GM18520 (cell line): ENCODE measurements around the gene CLEC4M.

Experiments
- ATAC-seq: cut with Tn5 transposase; IDR thresholded peaks from one replicate; pipeline ENCODE4 v1.9.1; 2021; ENCODE audit not compliant: unreplicated experiment

CLEC4M gene

GRCh38 chr19:7762719-7763293 lies at the start of gene CLEC4M:
CLEC4M (plus strand) TSS chr19:7763243; CDS start chr19:7763267, 24 bp downstream.
- ATAC-seq: no peak

GRCh38 chr19:7715671-7716070 lies 47.4 kb upstream of the CLEC4M start:
- ATAC-seq: no peak

GRCh38 chr19:7716762-7717161 lies 46.3 kb upstream of the CLEC4M start:
- no peak for ATAC-seq

- ATAC-seq: no peak
These were observed 44.4 kb upstream of the CLEC4M start for GRCh38 chr19:7718668-7719067.

- no peak for ATAC-seq
These were observed 42.7 kb upstream of the CLEC4M start for GRCh38 chr19:7720351-7720750.

GRCh38 chr19:7722231-7722651 lies 40.8 kb upstream of the CLEC4M start:
- ATAC-seq: no peak

GRCh38 chr19:7725791-7726190 lies 37.3 kb upstream of the CLEC4M start:
- ATAC-seq: no peak

- no peak for ATAC-seq
These were observed 33.8 kb upstream of the CLEC4M start for GRCh38 chr19:7729211-7729610.

GRCh38 chr19:7729831-7730285 lies 33.2 kb upstream of the CLEC4M start:
- ATAC-seq: no peak

- no peak for ATAC-seq
These were observed 32.5 kb upstream of the CLEC4M start for GRCh38 chr19:7730286-7731217.

- ATAC-seq: no peak
These were observed 31.8 kb upstream of the CLEC4M start for GRCh38 chr19:7731218-7731595.

- ATAC-seq: no peak
These were observed 31.4 kb upstream of the CLEC4M start for GRCh38 chr19:7731615-7732014.

GRCh38 chr19:7732045-7732444 lies 31.0 kb upstream of the CLEC4M start, which contains the start of gene CLEC4G:
CLEC4G (minus strand) TSS chr19:7732110; CDS start chr19:7732102, 8 bp downstream.
- ATAC-seq: no peak

- ATAC-seq: no peak
These were observed 29.7 kb upstream of the CLEC4M start for GRCh38 chr19:7733376-7733775.

- ATAC-seq: no peak
These were observed 28.5 kb upstream of the CLEC4M start for GRCh38 chr19:7734220-7735203.

GRCh38 chr19:7736148-7736547 lies 26.9 kb upstream of the CLEC4M start:
- no peak for ATAC-seq

GRCh38 chr19:7737215-7737614 lies 25.8 kb upstream of the CLEC4M start:
- ATAC-seq: no peak

GRCh38 chr19:7738023-7738422 lies 25.0 kb upstream of the CLEC4M start:
- ATAC-seq: no peak

- no peak for ATAC-seq
These were observed 23.8 kb upstream of the CLEC4M start for GRCh38 chr19:7739211-7739755.

- ATAC-seq: no peak
These were observed 23.0 kb upstream of the CLEC4M start for GRCh38 chr19:7739801-7740681.
